HG03439 (cell line): ENCODE data around the gene MECR.

Source experiments
- ATAC-seq: cut with Tn5 transposase; IDR thresholded peaks from one replicate; pipeline ENCODE4 v1.9.1; 2021; ENCODE audit warnings: mild to moderate bottlenecking, moderate library complexity; ENCODE audit not compliant: unreplicated experiment

MECR gene

DNA sequence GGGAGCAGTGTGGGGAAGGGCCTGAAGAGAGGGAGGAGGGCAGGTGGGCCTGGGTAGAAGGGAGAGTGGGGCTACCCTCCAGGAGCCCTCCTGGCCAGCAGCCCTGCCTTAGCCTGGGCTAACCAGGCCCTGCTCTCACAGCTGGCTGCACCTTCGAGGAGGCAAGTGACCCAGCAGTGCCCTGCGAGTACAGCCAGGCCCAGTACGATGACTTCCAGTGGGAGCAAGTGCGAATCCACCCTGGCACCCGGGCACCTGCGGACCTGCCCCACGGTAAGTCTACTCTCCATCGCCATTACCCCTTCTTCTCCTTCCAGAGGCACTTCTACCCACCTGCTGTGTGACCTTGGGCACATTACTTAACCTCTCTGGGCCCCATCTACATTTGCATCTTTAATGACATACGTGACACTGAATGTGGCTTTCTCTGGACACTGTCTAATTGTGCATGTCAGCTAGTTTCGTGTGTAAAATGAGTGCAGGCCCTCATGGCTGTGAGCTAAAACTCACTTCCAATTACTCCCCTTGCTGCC lies 24.5 kb upstream of the MECR start:
- no peak for ATAC-seq

DNA sequence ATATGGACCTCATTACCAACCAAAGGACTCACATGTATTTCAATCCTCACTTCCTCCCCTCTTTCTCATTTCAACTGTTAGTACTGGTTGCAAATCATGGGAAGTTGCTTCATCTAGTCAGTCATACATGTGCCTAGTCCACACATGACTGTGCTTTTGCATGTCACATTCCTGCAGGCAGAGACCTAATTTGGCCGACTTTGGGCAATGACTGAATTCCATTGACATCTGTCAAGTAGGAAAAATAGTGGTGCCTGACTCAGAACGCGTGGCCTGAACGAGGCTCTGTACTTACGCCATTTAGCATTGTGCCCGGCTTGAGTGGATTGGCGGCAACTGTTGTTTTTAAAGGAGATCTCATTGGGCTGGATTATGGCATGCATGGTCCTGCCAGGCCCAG lies 23.6 kb upstream of the MECR start:
- no peak for ATAC-seq

DNA sequence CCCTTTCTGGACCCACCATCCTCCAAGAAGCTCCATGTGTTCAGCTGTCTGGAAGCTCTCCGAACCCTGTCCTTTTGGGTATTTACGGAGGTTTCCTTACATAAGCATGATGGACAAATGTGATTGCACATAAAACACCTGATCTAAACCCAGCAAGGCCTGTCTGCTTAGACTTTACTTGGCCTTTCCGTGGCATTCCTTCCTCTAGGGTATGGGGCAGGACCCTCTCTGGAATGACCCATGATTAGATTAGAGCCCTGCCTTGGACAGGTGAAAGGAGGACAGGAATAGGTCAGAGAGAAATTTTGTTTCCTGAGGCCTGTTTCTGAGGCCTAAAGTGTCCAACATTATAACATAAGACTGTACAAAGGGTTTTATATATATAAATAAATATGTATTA lies 22.4 kb upstream of the MECR start:
- no peak for ATAC-seq

DNA sequence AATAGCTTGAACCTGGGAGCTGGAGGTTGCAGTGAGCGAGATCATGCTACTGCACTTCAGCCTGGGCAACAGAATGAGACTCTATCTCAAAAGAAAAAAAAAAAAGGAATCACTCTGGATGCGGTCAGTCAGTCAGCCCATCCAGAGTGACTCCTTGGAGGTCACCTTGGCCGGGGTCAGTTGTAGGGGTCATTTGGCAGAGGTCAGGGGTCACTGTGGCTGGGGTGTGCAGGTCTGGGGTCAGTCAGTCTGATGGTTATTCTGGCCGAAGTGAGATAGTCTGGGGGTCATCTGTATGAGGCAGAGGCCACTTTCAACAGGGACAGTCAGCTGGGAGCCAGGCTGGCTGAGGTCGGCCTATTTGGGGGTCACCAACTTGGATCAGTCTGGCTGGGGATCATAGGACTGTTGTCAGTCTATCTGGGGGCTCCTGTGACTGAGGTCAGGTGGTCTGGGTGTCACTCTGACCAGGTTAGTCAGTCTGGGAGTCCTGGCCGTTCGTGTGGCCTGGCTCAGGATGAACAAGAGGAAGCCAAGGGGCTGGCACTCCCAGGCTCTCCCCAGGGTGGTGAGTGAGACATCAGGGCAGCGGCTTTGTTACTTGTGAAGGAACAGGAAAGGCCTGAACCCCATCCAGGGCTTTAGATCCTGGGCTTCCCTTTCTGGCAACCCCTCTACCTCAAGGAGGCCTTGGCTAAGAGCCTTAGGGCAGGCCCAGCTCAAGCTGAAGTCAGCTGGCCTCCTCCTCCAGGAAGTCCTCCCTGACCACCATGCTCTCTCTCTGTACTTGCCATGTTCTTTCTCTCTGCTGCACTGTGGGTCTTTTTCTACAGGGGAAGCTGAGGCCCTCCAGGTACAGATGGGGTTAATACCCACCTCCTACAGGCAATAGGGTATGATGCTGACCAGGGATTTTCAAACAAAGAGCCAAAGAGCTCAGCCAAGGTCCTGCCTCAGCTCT lies 20.7 kb upstream of the MECR start:
- ATAC-seq: no peak

DNA sequence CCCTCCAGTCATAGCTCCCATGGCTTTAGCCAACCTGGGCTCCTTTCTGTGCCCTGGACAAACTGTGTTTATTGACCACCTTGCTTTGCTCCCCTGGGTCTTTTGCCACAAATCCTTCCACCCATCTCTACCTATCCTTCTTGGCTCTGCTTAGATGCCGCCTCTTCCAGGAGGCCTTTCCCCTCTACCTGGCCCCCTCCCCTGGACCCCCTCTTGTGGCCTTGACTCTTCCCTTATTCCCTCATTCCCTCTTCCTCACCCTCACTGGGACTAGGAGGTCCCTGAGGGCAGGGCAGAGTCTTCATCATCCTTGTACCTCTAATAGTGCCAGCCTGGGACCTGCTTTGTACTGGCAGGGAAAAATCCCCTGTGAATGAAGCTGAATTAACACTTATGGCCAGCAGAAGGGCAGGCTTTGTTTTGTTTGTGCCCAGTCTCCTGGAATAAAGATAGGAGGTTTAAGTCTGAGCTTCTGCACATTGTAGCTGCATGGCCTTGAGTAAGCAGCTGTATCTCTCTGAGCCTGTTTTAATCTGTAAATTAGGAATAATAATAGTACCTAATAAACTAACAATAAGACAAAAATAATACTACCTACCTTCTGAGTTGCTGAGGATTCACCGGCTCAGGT lies 19.3 kb upstream of the MECR start:
- ATAC-seq: no peak

DNA sequence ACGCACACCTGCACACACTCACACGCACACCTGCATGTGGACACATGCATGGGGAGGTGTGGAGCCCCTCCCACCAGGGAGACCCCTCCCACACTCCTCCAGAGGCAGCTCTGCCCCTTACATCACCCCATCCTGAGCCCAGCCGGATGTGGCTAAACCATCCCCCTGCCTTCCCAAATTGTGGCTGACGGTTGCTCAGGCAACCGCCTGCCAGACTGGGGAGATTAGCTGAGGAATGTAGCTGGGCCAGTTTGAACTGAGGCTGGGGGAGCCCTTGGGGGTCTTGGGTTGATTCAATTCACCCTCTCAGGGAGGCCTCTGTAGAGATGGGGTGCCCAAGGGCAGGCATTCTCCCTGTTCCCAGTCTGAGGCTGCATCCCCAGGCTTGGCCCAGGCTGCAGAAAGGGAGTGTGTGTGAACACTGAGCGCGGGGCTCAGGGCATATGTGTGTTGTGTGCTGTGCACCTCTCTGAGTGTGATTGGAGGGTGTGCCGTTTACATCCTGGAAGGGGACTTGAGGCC lies 18.5 kb upstream of the MECR start:
- no peak for ATAC-seq

DNA sequence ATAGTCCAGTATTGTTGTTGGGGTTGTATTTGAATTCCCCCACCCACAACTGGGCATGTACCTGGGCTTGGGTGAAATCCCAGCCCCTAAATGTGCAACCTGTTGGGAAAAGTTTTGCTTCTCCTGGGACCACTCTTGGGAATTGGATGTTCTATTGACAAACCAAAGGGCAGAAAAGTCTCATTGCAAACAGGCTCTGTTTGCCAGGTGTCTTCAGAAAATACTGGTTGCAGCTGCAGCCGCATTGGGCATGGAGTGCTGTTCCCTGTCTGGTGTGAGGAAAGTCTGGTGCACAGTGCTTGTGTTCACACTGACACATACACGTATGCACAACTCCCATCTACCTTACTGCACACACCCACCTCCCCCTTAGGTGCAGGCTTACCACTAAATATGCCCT lies 17.7 kb upstream of the MECR start:
- no peak for ATAC-seq

DNA sequence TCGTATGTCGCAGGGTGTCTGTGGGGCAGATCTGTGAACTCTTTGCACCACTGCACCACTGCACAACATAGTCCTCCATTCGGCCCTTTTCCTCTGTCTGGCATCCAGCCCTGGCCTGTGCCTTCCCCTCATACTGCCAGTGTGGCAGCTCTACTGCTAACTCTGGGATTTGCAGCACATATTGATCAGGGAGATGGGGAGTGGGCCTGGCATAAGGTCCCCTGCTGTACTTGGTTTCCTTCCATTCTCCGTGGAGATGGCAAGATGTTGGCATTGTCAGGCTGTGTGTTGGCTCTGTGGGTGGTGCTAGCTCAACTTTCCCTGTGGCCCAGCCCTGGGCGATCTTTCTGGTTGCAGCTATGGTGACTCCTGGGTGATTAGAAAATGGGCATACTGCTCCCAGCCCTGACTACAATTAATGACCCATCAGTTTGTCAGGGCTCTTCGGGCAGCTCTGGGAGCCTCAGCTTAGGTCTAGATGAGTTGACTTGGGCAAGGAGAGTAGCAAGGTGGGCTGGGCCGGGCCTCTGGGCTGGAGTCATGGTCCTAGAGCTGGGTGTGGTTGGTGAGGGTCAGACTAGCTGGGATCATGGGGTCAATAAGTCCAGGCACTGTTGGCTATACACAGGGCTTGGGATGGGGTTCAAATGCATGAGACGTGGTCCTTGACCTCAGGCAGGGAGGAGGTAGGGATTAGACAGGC lies 17.0 kb upstream of the MECR start:
- ATAC-seq: no peak

DNA sequence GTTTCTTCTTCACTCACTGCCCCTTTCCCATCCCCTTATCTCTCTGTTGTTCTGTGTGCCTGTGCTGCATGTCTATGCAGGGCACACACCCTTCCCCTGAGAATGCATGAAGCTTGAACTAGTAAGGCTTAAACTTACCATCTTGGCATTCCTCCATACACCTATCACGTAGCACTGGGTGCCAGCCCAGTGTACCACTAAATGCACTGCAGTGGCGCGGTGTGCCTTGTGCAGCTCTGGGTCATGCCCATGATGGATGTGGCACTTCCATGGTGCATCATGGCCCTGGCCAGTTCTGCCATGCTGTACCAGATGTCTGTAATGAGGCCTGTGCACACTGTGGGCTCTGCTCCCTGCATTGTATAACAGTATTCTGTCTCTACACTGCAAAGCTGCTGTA lies 16.3 kb upstream of the MECR start:
- no peak for ATAC-seq

DNA sequence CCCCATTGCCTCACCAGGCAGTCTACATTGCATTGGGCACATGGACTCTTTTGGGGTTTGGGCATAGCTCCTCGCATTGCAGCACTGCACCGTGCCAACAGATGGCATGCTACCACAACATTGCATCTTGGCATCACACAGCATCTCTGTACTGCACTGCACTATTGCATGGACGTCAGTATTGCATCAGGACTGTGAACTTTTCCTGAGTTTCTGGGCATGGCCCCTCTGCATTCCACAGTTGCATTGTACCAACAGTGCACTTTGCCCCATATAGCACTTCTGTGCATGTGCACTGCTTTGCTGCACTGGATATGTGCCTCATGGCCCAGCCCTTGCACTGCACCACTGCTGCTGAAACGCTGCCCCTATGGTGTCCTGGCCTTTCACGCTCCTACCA lies 15.1 kb upstream of the MECR start:
- no peak for ATAC-seq

DNA sequence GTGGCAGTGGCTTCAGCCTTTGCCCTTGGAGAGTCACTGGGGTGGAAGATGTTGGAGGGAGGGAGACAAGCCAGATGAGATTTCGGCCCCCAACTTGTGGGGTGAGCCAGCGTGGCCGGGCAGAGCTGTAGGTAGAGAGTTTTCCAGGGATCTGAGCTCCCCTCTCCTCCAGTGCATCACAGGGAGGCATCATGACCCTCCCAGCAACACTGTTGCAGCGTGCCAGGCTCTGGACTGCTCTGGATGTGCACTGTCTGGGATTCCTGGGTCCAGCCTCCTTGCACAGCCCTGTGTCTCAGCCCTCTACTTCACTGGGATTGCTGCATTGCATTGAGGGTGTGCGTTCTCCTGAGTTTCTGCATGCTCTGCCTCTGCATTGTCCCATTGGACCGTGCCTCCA lies 14.5 kb upstream of the MECR start:
- ATAC-seq: no peak

DNA sequence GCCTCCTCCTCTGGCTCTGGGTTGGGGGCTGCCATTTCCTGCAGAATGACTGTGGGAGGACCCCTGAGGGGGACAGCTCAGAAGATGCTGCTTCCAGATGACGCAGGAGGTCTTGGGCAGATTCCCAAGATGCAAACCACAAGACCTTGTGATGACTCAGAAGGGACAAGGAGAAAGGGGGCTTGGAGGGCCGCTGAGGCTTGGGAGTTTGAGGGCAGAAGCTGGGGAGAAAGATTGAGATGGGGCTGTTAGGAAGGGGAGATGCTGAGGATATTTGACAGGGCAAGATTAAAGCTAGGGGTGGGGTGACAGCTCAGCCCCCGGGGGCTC lies 13.1 kb upstream of the MECR start:
- no peak for ATAC-seq

DNA sequence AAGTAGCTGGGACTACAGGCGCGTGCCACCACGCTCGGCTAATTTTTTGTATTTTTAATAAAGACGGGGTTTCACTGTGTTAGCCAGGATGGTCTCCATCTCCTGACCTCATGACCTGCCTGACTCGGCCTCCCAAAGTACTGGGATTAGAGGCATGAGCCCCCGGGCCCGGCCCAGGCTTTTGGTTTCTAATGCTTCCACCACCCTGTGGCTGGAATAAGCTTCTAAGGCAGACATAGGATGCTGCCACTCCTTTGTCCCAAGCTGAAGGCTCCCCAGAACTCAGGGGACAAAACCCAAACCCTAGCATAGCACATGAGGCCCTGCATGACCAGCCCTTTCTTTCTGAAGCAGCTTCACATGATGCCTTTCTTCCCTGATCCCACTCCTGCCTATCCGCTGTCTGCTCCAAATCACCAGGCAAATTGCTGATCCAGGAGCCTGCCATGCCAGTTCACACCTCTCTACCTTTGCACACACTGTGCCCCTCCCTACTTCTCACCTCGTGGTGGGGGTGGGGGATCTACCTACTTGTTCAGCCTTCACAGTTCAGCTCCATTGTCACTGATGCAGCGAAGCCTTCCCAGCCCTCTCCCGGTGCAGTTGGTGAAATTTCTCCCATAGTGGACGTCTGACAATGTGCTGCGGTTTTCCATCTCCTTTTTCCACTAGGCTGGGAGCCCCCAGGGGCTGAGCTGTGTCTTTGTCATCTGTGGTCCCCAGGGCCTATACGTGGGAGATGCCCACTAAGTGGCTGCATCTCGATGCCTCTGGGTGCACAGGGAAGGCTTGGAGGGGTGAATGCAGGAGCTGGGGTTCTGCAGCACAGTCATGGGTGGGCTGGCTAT lies 12.5 kb upstream of the MECR start:
- no peak for ATAC-seq

DNA sequence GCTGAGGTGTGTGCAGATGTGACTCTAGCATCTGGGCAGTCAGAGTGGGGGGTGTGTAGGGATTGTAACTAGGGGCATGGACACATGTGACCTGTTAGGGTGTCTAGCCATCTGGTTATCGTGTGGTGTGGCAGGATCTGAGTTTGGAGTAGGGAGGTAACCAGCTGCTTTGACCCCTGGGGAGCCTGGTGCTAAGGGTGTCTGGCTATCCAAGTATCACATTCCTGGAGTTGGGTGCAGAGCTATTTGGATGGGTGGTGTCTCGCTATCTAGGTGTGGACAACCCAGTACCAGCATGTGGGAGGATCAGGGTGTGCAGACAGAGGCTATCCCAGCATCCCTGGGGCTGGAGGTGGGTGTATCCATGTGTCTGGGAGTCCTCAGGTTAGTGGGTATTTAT lies 10.3 kb upstream of the MECR start:
- ATAC-seq: no peak

DNA sequence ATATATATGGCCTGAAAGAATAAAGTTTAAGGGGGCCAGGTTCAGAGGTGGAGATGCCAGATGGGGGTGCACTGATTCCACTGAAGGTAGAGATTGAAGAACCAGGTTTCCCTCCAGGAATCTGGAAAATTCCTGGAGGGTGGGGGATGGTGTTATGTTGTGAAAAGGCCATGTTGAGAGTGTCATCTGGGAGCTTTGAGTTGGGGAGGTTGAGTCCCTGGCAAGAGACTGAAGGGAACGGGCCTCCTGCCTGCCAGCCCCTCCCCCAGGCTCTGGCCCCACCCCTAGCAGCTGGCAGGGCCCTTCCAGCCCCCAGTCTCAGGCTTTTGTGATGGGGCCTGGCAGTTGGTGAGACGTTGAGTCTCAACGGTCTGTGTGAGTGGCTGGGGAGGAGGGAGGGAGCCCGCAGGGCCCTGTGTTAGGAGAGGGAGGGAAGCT lies 9.7 kb upstream of the MECR start:
- ATAC-seq: no peak

DNA sequence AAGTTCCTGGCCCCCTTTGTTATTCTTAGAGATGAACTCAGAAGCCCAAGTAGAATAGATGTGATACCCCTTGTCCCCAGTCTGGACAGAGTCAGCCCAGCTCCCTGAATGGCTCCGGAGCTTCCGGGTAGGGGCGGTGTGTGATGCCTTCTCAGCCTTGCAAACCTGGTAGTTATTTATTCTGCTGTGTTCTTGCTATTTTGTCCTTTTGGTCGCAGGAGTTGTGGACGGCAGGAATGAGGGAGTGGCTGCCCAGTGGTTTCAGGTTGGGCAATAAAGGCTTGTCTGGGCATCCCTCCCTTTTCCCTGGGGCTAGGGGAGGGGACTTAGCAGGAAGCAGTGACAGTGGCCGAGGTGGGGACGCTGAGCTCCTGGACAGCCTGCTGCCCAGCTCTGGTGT lies 8.4 kb upstream of the MECR start:
- ATAC-seq: no peak

DNA sequence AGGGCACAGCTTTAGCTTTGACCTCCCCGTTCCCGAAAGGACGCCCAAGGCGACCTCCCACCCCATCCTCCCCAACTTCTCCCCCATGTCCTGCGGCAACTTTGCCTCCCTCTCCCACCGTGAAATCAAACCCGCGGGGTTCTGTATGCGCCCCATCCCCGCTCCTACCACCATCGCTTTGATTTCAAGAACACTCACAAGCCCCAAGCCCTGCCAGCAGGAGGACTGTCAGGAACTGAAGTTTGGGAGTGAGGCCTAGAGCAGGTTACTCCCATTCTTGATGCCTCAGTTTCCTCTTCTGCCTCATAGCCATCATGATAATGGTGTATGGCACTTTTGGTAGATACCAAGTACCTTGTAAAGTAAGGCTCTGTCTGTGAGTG lies 7.9 kb upstream of the MECR start:
- no peak for ATAC-seq

DNA sequence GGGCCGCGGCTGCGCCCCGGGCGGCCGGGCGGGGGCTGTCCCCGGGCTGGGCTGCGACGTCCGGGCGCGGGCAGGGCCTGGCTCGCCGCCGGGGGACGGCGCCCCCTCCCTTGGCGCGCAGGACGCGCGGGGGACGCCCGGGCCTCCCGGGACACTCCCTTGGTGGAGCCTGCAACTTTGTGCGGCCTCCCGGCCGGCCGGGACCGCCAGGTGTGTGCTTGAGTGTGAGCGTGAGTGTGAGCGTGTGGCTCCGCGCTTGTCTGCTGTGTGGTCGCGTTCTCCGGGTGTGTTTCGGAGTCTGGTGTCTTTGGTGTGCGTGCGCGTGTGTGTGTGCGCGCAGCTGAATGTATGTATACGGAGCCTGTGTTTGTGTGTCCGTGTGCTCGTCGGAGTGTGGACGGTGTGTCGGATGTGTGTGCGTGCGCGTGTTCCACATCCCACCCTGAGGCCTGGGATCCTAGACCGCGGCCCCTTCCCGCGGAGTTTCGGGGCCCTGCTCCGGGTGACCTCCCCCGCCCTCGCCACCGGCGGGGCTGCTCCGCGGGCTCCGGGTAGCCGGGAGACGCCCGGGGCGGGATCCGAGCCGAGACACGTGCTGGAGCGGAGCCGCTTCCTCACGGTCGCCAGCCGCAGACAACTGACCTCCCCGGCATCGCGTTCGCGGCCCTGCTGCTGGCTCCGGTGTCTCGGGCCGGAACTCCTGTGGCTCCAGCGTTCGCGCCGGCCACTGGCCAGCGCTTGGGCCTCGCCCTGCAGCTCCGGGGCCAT lies 7.3 kb upstream of the MECR start:
- ATAC-seq: no peak

DNA sequence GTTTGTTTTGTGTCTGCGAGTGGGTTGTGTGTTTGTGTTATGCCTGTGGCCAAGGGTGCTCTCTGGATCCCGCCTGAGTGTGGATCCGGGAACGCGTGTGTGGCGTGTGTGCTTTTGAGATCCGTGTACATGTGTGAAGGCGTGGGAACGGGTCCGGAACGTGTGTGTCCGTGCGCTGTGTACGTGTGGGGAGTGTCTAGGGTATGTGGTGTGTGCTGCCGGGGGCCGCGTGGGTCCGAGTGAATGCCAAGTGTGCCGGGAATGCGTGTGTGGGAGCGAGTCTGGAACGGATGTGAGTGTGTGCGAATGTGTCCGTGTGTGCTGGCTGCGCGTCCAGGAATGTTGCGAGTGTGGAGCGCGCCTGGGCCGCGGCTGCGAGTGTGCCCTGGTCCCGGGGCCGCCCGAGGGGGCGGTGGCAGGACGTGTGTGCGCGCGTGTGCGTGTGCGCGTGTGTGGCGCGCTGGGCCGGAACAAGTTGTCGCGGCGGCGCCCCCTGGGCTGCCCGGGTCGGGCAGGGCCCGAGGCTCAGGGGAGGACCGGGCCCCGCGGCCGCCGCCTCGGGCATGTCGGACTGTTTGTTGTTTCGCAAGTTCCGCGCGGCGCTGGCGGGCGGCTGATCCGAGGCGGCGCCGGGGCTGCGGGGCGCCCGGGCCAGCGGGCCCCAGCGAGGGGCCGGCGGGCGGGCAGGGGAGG lies 6.5 kb upstream of the MECR start:
- ATAC-seq: no peak
